HepG2 (cell line): ENCODE data around the gene EHD1.

Source experiments
- CTCF ChIP-seq: sonication (generic); formaldehyde crosslinking; IDR thresholded peaks from 2 replicates; pipeline ENCODE4 v1.5.0; 2020; ENCODE audit warnings: mild to moderate bottlenecking, missing genetic modification reagents, moderate library complexity
- ERF ChIP-seq: IDR thresholded peaks from 2 replicates; pipeline ENCODE4 v1.6.1; 2018; ENCODE audit warnings: missing biosample characterization, missing genetic modification reagents
- KDM1A ChIP-seq: IDR thresholded peaks from 2 replicates; pipeline ENCODE4 v1.6.1; 2016; ENCODE audit warnings: missing compliant biosample characterization
- MAX ChIP-seq: IDR thresholded peaks from 2 replicates; pipeline ENCODE4 v1.6.1; 2012; ENCODE audit warnings: inconsistent platforms
- RERE ChIP-seq: IDR thresholded peaks from 2 replicates; pipeline ENCODE4 v1.6.1; 2016; ENCODE audit warnings: low read depth, missing genetic modification reagents, missing compliant biosample characterization
- SRY ChIP-seq: sonication (generic); formaldehyde crosslinking; IDR thresholded peaks from 2 replicates; pipeline ENCODE4 v1.8.0; 2022; ENCODE audit warnings: mild to moderate bottlenecking, missing genetic modification reagents

- TF ChIP-seq SRY (CRISPR knock-in tag) (no peak), MAX (no peak), KDM1A (CRISPR knock-in tag) (no peak), ERF (CRISPR knock-in tag) (no peak), CTCF (CRISPR knock-in tag) (no peak), RERE (no peak)
These were observed 32.2 kb upstream of the EHD1 start for GRCh38 chr11:64910451-64911093.
